ENCODE measurements around the gene CYTL1. TPM values are rescaled to one million over a fixed set of nuclear protein-coding genes. Genes with fewer than 3 reads are reported as not detected.
"Not testable (repeated sequence)": the region's sequence is repeated elsewhere in the genome, so short reads cannot be mapped to it uniquely, and the experiment has no call there.

The CYTL1 gene
- total and polyA plus RNA-seq, 2 of the 13 experiments (the other 11 are each of a cell fraction or from before 2014, with no cell fraction given) = not detected

DNA sequence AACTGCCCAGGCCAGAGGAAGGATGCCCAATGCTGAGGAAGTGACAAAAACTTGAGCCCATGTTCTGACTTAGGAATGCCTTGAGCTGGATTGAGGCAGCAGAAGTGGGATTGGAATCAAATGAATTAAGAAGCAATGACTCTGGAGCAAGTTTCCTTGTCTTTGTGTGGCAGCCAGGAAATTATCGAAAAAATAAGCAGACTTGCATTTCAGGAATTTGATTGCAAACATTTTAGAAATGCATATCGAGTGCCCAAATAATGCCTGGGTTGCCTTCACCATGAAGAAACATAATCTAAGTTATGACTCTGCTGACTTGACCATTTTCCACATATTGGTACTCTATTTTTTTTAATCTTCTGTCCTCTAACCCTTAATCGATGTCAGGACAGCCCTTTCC, 9.5 kb downstream of the CYTL1 start:
- Histone ChIP-seq H3K36me3 (replicated peaks in 1 of 2; ENCODE audit: control insufficient read depth in 1 of 2, insufficient read depth in 2 of 2, low read length in 2 of 2) (no peaks in the 10 kb centered on the region), H2AFZ (ENCODE audit: low read length) (no peak overlapping the region), H3K79me2 (ENCODE audit: insufficient read depth, low read length) (no peaks in the 10 kb centered on the region), H3K9ac (ENCODE audit: insufficient read depth, low read depth, low read length) (no peak overlapping the region), H4K20me1 (ENCODE audit: insufficient read depth, low read length) (no peaks in the 10 kb centered on the region), H3K4me3 (replicated peaks in 1 of 3; ENCODE audit: insufficient read depth in 1 of 3, low read depth in 2 of 3, low read length in 3 of 3) (no peak overlapping the region), H3K27ac (ENCODE audit: extremely low read length, insufficient read depth, low read length) (no peak overlapping the region), H3K4me1 (ENCODE audit: insufficient read depth, low read length) (no peaks in the 10 kb centered on the region; the same call in 1 of the 2 replicates), H3K27me3 (ENCODE audit: control insufficient read depth in 1 of 2, insufficient read depth in 2 of 2, low read length in 2 of 2) (peaks cover 1 to 23% of the 10 kb centered on the region in 2 experiments; a peak in 3 of 5 replicates), H3K9me3 (ENCODE audit: low read length) (no peaks in the 10 kb centered on the region), H3K4me2 (ENCODE audit: low read depth, low read length) (no peak overlapping the region)
- ATAC-seq (no peak), DNase-seq (ENCODE audit: low spot score) (no peak), FAIRE-seq (no peak)
- in situ Hi-C loops (cut with HindIII; ENCODE audit: extremely low pct_ligation_motif_present, low pct_unique_long_range_greater_than_20kb) (no loop called here), intact Hi-C loops (cut with micrococcal nuclease; ENCODE audit: unreplicated experiment) (no loop called here)
- no peak for TF ChIP-seq ZNF510 (CRISPR knock-in tag; IDR thresholded peaks at IDR 0.05; ENCODE audit: low read depth)
- TF ChIP-seq SCMH1 (CRISPR knock-in tag; IDR thresholded peaks at IDR 0.05; ENCODE audit: borderline replicate concordance) = no peak
- no peak for TF ChIP-seq ZNF749 (CRISPR knock-in tag; IDR thresholded peaks at IDR 0.05; ENCODE audit: borderline replicate concordance)
- no peak for TF ChIP-seq DR1 (CRISPR knock-in tag; IDR thresholded peaks at IDR 0.05)
- no peak for TF ChIP-seq RBM39 (IDR thresholded peaks at IDR 0.05; ENCODE audit: low read depth, low read length, poor library complexity, severe bottlenecking)
- no peak for TF ChIP-seq FOXA3 (CRISPR knock-in tag; IDR thresholded peaks at IDR 0.05)
- TF ChIP-seq ZNF556 (CRISPR knock-in tag; IDR thresholded peaks at IDR 0.05; ENCODE audit: borderline replicate concordance) = no peak
- no peak for TF ChIP-seq GLI4 (CRISPR knock-in tag; IDR thresholded peaks at IDR 0.05; ENCODE audit: borderline replicate concordance)
- no TSS peak for BruUV-seq (replicated peaks)
- WGBS (ENCODE audit: low lambda C conversion rate) = 3% methylated on average over 3 of the region's 3 CpGs
- ChIA-PET CTCF (ENCODE audit: low intra/inter-chr PET ratio, low total read pairs) (no interaction called here), POLR2A (no interaction called here)

DNA sequence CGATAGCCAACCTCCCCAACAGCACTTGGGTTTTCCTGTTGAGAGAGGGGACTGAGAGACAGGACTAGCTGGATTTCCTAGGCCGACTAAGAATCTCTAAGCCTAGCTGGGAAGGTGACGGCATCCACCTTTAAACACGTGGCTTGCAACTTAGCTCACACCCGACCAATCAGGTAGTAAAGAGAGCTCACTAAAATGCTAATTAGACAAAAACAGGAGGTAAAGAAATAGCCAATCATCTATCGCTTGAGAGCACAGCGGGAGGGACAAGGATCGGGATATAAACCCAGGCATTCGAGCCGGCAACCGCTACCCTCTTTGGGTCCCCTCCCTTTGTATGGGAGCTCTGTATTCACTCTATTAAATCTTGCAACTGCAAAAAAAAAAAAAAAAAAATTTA, 12.3 kb downstream of the CYTL1 start:
- H3K4me1 ChIP-seq (ENCODE audit: insufficient read depth, low read length); H2AFZ ChIP-seq (ENCODE audit: low read length); FAIRE-seq; in situ Hi-C loops (cut with HindIII; ENCODE audit: extremely low pct_ligation_motif_present, low pct_unique_long_range_greater_than_20kb); DNase-seq (ENCODE audit: low spot score); H3K79me2 ChIP-seq (ENCODE audit: insufficient read depth, low read length); BruUV-seq (replicated peaks); POLR2A ChIA-PET; H3K4me2 ChIP-seq (ENCODE audit: low read depth, low read length); H3K9ac ChIP-seq (ENCODE audit: insufficient read depth, low read depth, low read length); H4K20me1 ChIP-seq (ENCODE audit: insufficient read depth, low read length); H3K4me3 ChIP-seq (replicated peaks in 1 of 3; ENCODE audit: insufficient read depth in 1 of 3, low read depth in 2 of 3, low read length in 3 of 3); ATAC-seq; H3K27ac ChIP-seq (ENCODE audit: extremely low read length, insufficient read depth, low read length); CTCF ChIA-PET (ENCODE audit: low intra/inter-chr PET ratio, low total read pairs); H3K9me3 ChIP-seq (ENCODE audit: low read length); intact Hi-C loops (cut with micrococcal nuclease; ENCODE audit: unreplicated experiment); H3K36me3 ChIP-seq (replicated peaks in 1 of 2; ENCODE audit: control insufficient read depth in 1 of 2, insufficient read depth in 2 of 2, low read length in 2 of 2): not testable (repeated sequence)
- 31% methylated on average over 11 of the region's 11 CpGs for WGBS (ENCODE audit: low lambda C conversion rate)
- H3K27me3 ChIP-seq (ENCODE audit: control insufficient read depth in 1 of 2, insufficient read depth in 2 of 2, low read length in 2 of 2) = peaks cover 1 to 18% of the 10 kb centered on the region in 2 experiments; a peak in 3 of 5 replicates
